ENCODE measurements around the gene OR6J1. TPM values are rescaled to one million over a fixed set of nuclear protein-coding genes. Genes with fewer than 3 reads are reported as not detected.

The OR6J1 gene
- polyA plus RNA-seq, 3 donors: not detected

DNA sequence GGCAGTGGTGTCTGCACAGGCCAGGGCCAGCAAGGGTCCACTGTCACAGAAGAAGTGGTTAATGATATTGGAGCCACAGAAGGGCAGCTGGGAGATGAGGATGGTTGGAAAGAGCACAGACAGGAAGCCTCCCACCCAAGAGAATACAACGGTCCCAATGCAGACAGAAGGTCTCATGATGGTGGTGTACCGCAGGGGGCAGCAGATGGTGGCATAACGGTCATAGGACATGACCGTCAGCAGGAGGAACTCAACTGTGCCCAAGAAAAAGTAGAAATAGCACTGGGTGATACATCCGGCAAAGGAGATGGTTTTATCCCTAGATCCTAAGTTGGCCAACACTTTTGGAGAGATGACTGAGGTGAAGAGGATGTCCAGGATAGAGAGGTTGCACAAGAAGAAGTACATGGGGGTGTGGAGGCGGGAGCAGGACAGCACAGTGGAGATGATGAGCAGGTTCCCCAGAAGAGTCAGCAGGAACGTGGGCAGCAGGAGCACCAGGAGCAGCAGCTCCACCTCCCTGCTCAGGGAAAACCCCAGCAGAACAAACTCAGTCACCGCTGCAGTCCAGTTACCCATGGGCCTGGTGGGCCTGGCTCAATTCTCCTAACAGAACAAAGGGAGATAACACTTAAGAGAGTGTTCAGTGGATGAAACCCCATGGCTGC lies 9.8 kb downstream of the OR6J1 start:
- Mint-ChIP-seq H3K27me3 (ENCODE audit: low read depth in 3 of 3) (peaks cover 1 to 7% (median 6%) of the 10 kb centered on the region in 3 donors), H3K27ac (peak overlapping the region in 1 of 7 donors; percentile 33), H3K36me3 (no peaks in the 10 kb centered on the region), H3K9me3 (peaks cover 7 to 28% (median 17%) of the 10 kb centered on the region in 7 donors), H3K4me3 (no peak overlapping the region), H3K4me1 (no peaks in the 10 kb centered on the region)
- Histone ChIP-seq H3K9me3 (replicated peaks in 1 of 2; ENCODE audit: control insufficient read depth in 1 of 2, insufficient read depth in 1 of 2, low read length in 2 of 2) (peaks cover 0 to 3% of the 10 kb centered on the region in 2 donors), H3K79me2 (ENCODE audit: insufficient read depth, low read length) (no peaks in the 10 kb centered on the region), H4K20me1 (ENCODE audit: insufficient read depth, low read length) (no peaks in the 10 kb centered on the region), H3K4me2 (replicated peaks; ENCODE audit: extremely low read depth, low read length, poor library complexity, severe bottlenecking) (no peak overlapping the region), H3K36me3 (replicated peaks in 1 of 2; ENCODE audit: control insufficient read depth in 1 of 2, insufficient read depth in 2 of 2, low read length in 2 of 2) (no peaks in the 10 kb centered on the region), H3K27me3 (ENCODE audit: control insufficient read depth in 2 of 2, insufficient read depth in 2 of 2, low read length in 2 of 2) (no peaks in the 10 kb centered on the region), H3K4me3 (replicated peaks in 1 of 3; ENCODE audit: low read depth in 2 of 3, low read length in 3 of 3) (no peak overlapping the region), H3K27ac (ENCODE audit: low read depth in 1 of 2, low read length in 2 of 2) (no peak overlapping the region), H2AFZ (ENCODE audit: insufficient read depth, low read depth, low read length, poor library complexity, severe bottlenecking) (no peak overlapping the region), H3K9ac (ENCODE audit: insufficient read depth, low read length, poor library complexity, severe bottlenecking) (no peak overlapping the region), H3K4me1 (ENCODE audit: control insufficient read depth in 1 of 2, insufficient read depth in 2 of 2, low read length in 2 of 2) (no peaks in the 10 kb centered on the region)
- intact Hi-C loops (cut with micrococcal nuclease): no loop called here
- 97% methylated on average over 6 of the region's 8 CpGs for whole genome bisulfite sequencing (ENCODE audit: insufficient coverage)
- TF ChIP-seq, protein P1, sequence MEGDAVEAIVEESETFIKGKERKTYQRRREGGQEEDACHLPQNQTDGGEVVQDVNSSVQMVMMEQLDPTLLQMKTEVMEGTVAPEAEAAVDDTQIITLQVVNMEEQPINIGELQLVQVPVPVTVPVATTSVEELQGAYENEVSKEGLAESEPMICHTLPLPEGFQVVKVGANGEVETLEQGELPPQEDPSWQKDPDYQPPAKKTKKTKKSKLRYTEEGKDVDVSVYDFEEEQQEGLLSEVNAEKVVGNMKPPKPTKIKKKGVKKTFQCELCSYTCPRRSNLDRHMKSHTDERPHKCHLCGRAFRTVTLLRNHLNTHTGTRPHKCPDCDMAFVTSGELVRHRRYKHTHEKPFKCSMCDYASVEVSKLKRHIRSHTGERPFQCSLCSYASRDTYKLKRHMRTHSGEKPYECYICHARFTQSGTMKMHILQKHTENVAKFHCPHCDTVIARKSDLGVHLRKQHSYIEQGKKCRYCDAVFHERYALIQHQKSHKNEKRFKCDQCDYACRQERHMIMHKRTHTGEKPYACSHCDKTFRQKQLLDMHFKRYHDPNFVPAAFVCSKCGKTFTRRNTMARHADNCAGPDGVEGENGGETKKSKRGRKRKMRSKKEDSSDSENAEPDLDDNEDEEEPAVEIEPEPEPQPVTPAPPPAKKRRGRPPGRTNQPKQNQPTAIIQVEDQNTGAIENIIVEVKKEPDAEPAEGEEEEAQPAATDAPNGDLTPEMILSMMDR (IDR thresholded peaks at IDR 0.05): no peak
- no peak for DNase-seq

DNA sequence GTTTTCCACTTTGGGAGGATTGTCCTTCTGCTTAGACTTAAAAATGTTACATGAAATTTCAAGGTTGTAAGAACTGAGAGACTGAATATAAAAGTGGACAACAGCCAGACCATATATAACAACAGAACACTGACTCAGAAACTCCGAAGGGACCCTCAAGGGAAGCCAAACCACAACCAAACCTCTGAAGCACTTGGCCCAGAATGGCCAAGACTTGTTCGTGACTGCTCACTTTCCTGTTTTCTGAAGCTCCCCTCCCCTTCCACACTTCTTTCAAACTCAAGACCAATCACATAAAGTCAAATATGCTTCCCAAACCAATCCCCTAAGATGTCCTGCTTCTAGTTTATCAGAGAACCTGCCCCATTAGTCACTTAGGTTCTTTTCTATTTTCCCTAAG lies 13.7 kb downstream of the OR6J1 start:
- Mint-ChIP-seq H3K27ac (no peak overlapping the region), H3K4me1 (no peaks in the 10 kb centered on the region), H3K9me3 (peaks cover 7 to 25% (median 17%) of the 10 kb centered on the region in 7 donors), H3K36me3 (no peaks in the 10 kb centered on the region), H3K27me3 (ENCODE audit: low read depth in 3 of 3) (peaks cover 4 to 9% (median 8%) of the 10 kb centered on the region in 3 donors), H3K4me3 (no peak overlapping the region)
- Histone ChIP-seq H3K27me3 (ENCODE audit: control insufficient read depth in 2 of 2, insufficient read depth in 2 of 2, low read length in 2 of 2) (no peaks in the 10 kb centered on the region), H2AFZ (ENCODE audit: insufficient read depth, low read depth, low read length, poor library complexity, severe bottlenecking) (no peak overlapping the region), H3K4me3 (replicated peaks in 1 of 3; ENCODE audit: low read depth in 2 of 3, low read length in 3 of 3) (no peak overlapping the region), H3K4me2 (replicated peaks; ENCODE audit: extremely low read depth, low read length, poor library complexity, severe bottlenecking) (no peak overlapping the region), H3K9me3 (replicated peaks in 1 of 2; ENCODE audit: control insufficient read depth in 1 of 2, insufficient read depth in 1 of 2, low read length in 2 of 2) (peaks cover 0 to 3% of the 10 kb centered on the region in 2 donors), H3K79me2 (ENCODE audit: insufficient read depth, low read length) (no peaks in the 10 kb centered on the region), H3K27ac (ENCODE audit: low read depth in 1 of 2, low read length in 2 of 2) (no peak overlapping the region), H3K9ac (ENCODE audit: insufficient read depth, low read length, poor library complexity, severe bottlenecking) (no peak overlapping the region), H4K20me1 (ENCODE audit: insufficient read depth, low read length) (no peaks in the 10 kb centered on the region), H3K4me1 (ENCODE audit: control insufficient read depth in 1 of 2, insufficient read depth in 2 of 2, low read length in 2 of 2) (no peaks in the 10 kb centered on the region), H3K36me3 (replicated peaks in 1 of 2; ENCODE audit: control insufficient read depth in 1 of 2, insufficient read depth in 2 of 2, low read length in 2 of 2) (no peaks in the 10 kb centered on the region)
- TF ChIP-seq, protein P1 (IDR thresholded peaks at IDR 0.05): no peak
- 90% methylated on average over 2 of the region's 2 CpGs for WGBS (ENCODE audit: insufficient coverage)
- DNase-seq: no peak
- intact Hi-C loops (cut with micrococcal nuclease): no loop called here
